Peyer's patch (tissue), 4 donors: Measurements from ENCODE around the gene RALB.

Experiments used
- CTCF ChIP-seq, 6 experiments: fragments of 450-650 bp in 4 of 6; fragments of 200-600 bp in 2 of 6; sonication (generic) in 1 of 6; IDR thresholded peaks; one replicate each; pipeline ENCODE4 v1.5.1; 2017 to 2019; ENCODE audit warnings: antibody characterized with exemption in 6 of 6, mild to moderate bottlenecking in 3 of 6, moderate library complexity in 1 of 6
- POLR2A ChIP-seq, 2 donors: fragments of 450-650 bp; IDR thresholded peaks; one replicate each; pipeline ENCODE4 v1.5.1; 2017; ENCODE audit warnings: antibody characterized with exemption in 2 of 2, mild to moderate bottlenecking in 2 of 2, moderate library complexity in 2 of 2

- TF ChIP-seq CTCF (IDR thresholded peaks at IDR 0.05): no peak
- TF ChIP-seq POLR2A (IDR thresholded peaks at IDR 0.05): no peak
These were observed 63.4 kb downstream of the RALB start for GRCh38 chr2:120316071-120316470.
